GM20000 (cell line): ENCODE data around the gene ANO4.

Experiments used
- DNase-seq: peaks from one replicate; pipeline ENCODE4 v3.0.0; 2012; ENCODE audit warnings: low spot score
- CTCF ChIP-seq: IDR thresholded peaks from 2 replicates; pipeline ENCODE4 v1.5.1; 2012; ENCODE audit warnings: mild to moderate bottlenecking, control low read depth; ENCODE audit errors: extremely low read depth, missing control alignments

The ANO4 gene

GRCh38 chr12:100995201-100995600 lies 200.6 kb downstream of the ANO4 start:
- DNase-seq = peak; percentile 15
- no peak for TF ChIP-seq CTCF

DNA sequence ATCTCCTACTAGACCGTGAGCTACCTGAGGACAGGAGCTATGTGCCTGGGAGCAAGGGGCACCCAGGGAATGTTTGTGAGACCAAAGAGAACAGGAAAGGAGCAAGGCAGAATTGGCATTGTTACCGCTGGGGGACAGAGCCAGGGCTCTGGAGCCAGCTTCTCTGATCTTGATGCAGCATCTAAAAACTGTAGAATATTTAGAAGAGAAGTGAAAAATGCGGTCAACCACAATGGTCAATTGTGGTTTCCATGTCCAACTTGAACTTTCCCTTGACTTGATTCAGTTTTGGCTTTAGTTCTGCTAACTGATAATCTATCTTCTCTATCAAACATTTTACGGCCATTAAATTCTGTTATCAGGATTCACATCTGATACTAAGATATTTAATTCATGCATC lies 201.2 kb downstream of the ANO4 start:
- no peak for TF ChIP-seq CTCF
- DNase-seq = peak; percentile 21

- no peak for TF ChIP-seq CTCF
- DNase-seq = no peak
Measured at GRCh38 chr12:101001669-101002068, 207.1 kb downstream of the ANO4 start.

- no peak for DNase-seq
- no peak for TF ChIP-seq CTCF
Measured at GRCh38 chr12:101002696-101003419, 208.3 kb downstream of the ANO4 start.

DNA sequence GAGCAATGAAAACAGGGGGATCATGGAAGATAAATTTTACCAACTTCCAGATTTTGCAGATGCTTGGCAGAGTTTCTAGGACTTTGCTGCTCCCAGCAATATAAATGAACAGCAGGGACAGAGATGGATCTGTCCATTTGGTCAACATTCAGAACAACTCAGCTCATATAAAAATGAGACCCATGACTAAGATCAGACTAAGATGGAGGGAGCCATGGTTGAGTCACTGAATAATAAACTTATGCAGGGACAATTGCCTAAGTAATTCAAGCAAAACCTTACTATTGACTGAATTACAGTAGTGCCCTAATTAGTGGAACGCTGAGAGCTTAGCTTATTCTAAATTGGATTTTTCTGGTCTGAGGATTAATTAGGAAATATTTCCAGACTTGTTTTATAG lies 210.3 kb downstream of the ANO4 start:
- DNase-seq = no peak
- TF ChIP-seq CTCF = no peak

- no peak for TF ChIP-seq CTCF
- DNase-seq = no peak
Measured at GRCh38 chr12:101009274-101009673, 214.7 kb downstream of the ANO4 start.

DNA sequence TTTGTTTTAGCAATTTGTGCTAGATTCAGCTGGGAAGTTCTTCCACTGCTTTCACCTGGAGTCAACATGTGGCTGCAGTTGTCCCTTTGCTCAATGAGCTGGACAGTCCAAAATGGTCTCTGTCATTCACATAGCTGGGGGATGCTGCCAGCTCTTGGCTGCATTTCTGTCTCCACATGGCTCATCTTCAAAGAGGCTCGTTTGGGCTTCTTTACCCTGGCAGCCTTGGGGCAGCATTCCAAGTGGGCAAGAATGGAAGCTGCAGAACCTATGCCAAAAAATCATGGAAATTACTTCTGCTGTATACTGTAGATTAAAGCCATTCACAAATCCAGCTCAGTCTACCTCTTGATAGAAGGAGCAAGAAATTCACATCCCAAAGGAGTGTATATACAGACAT lies 216.3 kb downstream of the ANO4 start:
- TF ChIP-seq CTCF = no peak
- DNase-seq = no peak
